K562 (cell line): Measurements from ENCODE around the gene SNU13. TPM values are rescaled to one million over a fixed set of nuclear protein-coding genes. Genes with fewer than 3 reads are reported as not detected.

Source experiments
- ARID1B ChIP-seq: fragments of 450-650 bp; IDR thresholded peaks from 2 replicates; pipeline ENCODE4 v1.6.1; 2016; ENCODE audit warnings: antibody characterized with exemption, mild to moderate bottlenecking, inconsistent platforms
- CC2D1A ChIP-seq: fragments of 450-650 bp; IDR thresholded peaks from 2 replicates; pipeline ENCODE4 v1.6.1; 2017; ENCODE audit warnings: mild to moderate bottlenecking
- E2F8 ChIP-seq: fragments of 450-650 bp; IDR thresholded peaks from 2 replicates; pipeline ENCODE4 v1.7.1; 2018; ENCODE audit warnings: mild to moderate bottlenecking, low read depth; ENCODE audit not compliant: partially characterized antibody
- ERF ChIP-seq: fragments of 450-650 bp; formaldehyde crosslinking; IDR thresholded peaks from 2 replicates; pipeline ENCODE4 v1.4.0; 2020; ENCODE audit warnings: mild to moderate bottlenecking, mixed read lengths
- FUS ChIP-seq: fragments of 200-400 bp; formaldehyde crosslinking; optimal IDR thresholded peaks from 2 replicates; pipeline ENCODE3; 2017; ENCODE audit warnings: low read depth, low read length
- GABPB2 ChIP-seq: fragments of 250-450 bp; sonication (Bioruptor Pico); conservative IDR thresholded peaks from 2 replicates; pipeline ENCODE4 v1.5.1; 2021; ENCODE audit warnings: mild to moderate bottlenecking
- KAT7 ChIP-seq: sonication (generic); formaldehyde crosslinking; IDR thresholded peaks from 2 replicates; pipeline ENCODE4 v1.8.0; 2022; ENCODE audit warnings: missing genetic modification reagents, mild to moderate bottlenecking, borderline replicate concordance
- KLF16 ChIP-seq: IDR thresholded peaks from 2 replicates; pipeline ENCODE4 v1.6.1; 2016; ENCODE audit warnings: antibody characterized with exemption
- NCOA2 ChIP-seq, 2 experiments: fragments of 450-650 bp; IDR thresholded peaks; 2 replicates each; pipeline ENCODE4 v1.6.1; 2018; ENCODE audit warnings: mild to moderate bottlenecking in 2 of 2, moderate library complexity in 1 of 2; ENCODE audit not compliant: partially characterized antibody in 2 of 2
- PML ChIP-seq: IDR thresholded peaks from 2 replicates; pipeline ENCODE4 v1.6.1; 2012; ENCODE audit warnings: low read length, inconsistent platforms
- PTBP1 ChIP-seq: fragments of 200-400 bp; formaldehyde crosslinking; IDR thresholded peaks from 2 replicates; pipeline ENCODE4 v1.6.1; 2017; ENCODE audit warnings: low read depth, low read length
- SMARCA4 ChIP-seq: fragments of 450-650 bp; IDR thresholded peaks from 2 replicates; pipeline ENCODE4 v1.6.1; 2016
- SRSF1 ChIP-seq: fragments of 200-400 bp; formaldehyde crosslinking; IDR thresholded peaks from 2 replicates; pipeline ENCODE4 v1.6.1; 2017; ENCODE audit warnings: mild to moderate bottlenecking, low read depth, low read length, moderate library complexity
- TEAD4 ChIP-seq, 2 experiments: sonication (generic) in 1 of 2; formaldehyde crosslinking in 1 of 2; IDR thresholded peaks; 2 replicates each; pipeline versions ENCODE4 v1.6.1 to v1.8.0; 2012 to 2022; ENCODE audit warnings: borderline replicate concordance in 1 of 2, inconsistent platforms in 1 of 2, low read length in 1 of 2, mild to moderate bottlenecking in 1 of 2, missing genetic modification reagents in 1 of 2
- ZNF124 ChIP-seq: sonication (generic); formaldehyde crosslinking; IDR thresholded peaks from 2 replicates; pipeline ENCODE4 v1.8.1; 2022; ENCODE audit warnings: missing genetic modification reagents
- ZNF277 ChIP-seq: fragments of 250-450 bp; sonication (Bioruptor Pico); IDR thresholded peaks from 2 replicates; pipeline ENCODE4 v1.8.0; 2022; ENCODE audit warnings: inconsistent platforms, mild to moderate bottlenecking, moderate library complexity, borderline replicate concordance
- ZNF398 ChIP-seq: fragments of 250-450 bp; sonication (Bioruptor Pico); IDR thresholded peaks from 2 replicates; pipeline ENCODE4 v1.8.0; 2021; ENCODE audit warnings: moderate library complexity, mild to moderate bottlenecking, inconsistent platforms
- ZNF592 ChIP-seq: fragments of 450-650 bp; IDR thresholded peaks from 2 replicates; pipeline ENCODE4 v1.6.1; 2017; ENCODE audit warnings: antibody characterized with exemption, mild to moderate bottlenecking
- polyA plus RNA-seq, 8 experiments: library from polyadenylated mRNA; depleted of rRNA in 4 of 8; stranded (reverse) in 5 of 8; unstranded in 3 of 8; fragments of >200 nt; fragmentation: Nextera tagmentation in 2 of 8; fragmentation: Illumina TruSeq in 1 of 8; extraction: Ambion mirVana in 2 of 8; extraction: Trizol in 1 of 8; gene quantifications; 2 replicates each; pipeline versions ENCODE4 v1.2.1 to v1.2.3, GENCODE V29; 2011 to 2014; ENCODE audit warnings: inconsistent platforms in 1 of 8, missing spikeins in 1 of 8
- total RNA-seq, 7 experiments: library from RNA; depleted of rRNA in 6 of 7; stranded (reverse); fragments of >200 nt in 6 of 7; fragmentation: Illumina TruSeq in 2 of 7; extraction: Trizol in 2 of 7; gene quantifications; 2 replicates each; pipeline versions ENCODE4 v1.2.1 to v1.2.3, GENCODE V29; 2011 to 2021; ENCODE audit warnings: low replicate concordance in 1 of 7

Gene SNU13
- total and polyA plus RNA-seq, 9 of the 15 experiments (the other 6 are each of a cell fraction or from before 2014, with no cell fraction given), result 185 to 981 (median 283) TPM

GRCh38 chr22:41688365-41689211, at the start of gene SNU13 (continued):
- no peak for TF ChIP-seq CC2D1A
- no peak for TF ChIP-seq ZNF277 (CRISPR knock-in tag)
- no peak for TF ChIP-seq FUS
- TF ChIP-seq PML, result no peak
- no peak for TF ChIP-seq SMARCA4
- no peak for TF ChIP-seq NCOA2 (IDR thresholded peaks at IDR 0.05; ENCODE audit: partially characterized antibody in 2 of 2)
- TF ChIP-seq ZNF124, result no peak
- 0 out of 2 replicates have a peak, but pooled peaks have one; percentile 34 for TF ChIP-seq KAT7 (CRISPR knock-in tag)
- TF ChIP-seq ARID1B, result peak; percentile 19; the same call in 1 of the 2 replicates
- TF ChIP-seq E2F8, result peak; percentile 79
- no peak for TF ChIP-seq ZNF398 (CRISPR knock-in tag)
- no peak for TF ChIP-seq KLF16
- no peak for TF ChIP-seq ZNF592
- TF ChIP-seq SRSF1, result no peak
- TF ChIP-seq PTBP1, result no peak
- TF ChIP-seq ERF (CRISPR knock-in tag), result no peak
- no peak for TF ChIP-seq GABPB2 (CRISPR knock-in tag)
- no peak for TF ChIP-seq TEAD4 (IDR thresholded peaks at IDR 0.05; ENCODE audit: low read length)
- TF ChIP-seq TEAD4 (CRISPR knock-in tag; IDR thresholded peaks at IDR 0.05; ENCODE audit: borderline replicate concordance), result no peak
